CD4-positive, alpha-beta T cell (primary cell): ENCODE results near the gene CABLES2. TPM values are rescaled to one million over a fixed set of nuclear protein-coding genes. Genes with fewer than 3 reads are reported as not detected.

ENCODE experiments used
- ATAC-seq: fragments of 200-7000 bp; cut with Tn5 transposase; one replicate; pipeline ENCODE4 v1.10.0; 2022; ENCODE audit warnings: mild to moderate bottlenecking; ENCODE audit not compliant: poor library complexity
- CTCF ChIA-PET: fragments of 350-600 bp; sonication (Branson Sonifier 250); formaldehyde crosslinking; loops from one replicate; lab custom pipeline; 2021; ENCODE audit warnings: antibody characterized with exemption, inconsistent platforms; lab: Charles Lee
- POLR2A ChIA-PET: fragments of 350-600 bp; sonication (Branson Sonifier 250); formaldehyde crosslinking; loops from one replicate; lab custom pipeline; 2021; ENCODE audit warnings: antibody characterized with exemption, inconsistent platforms; lab: Charles Lee
- DNase-seq, 14 experiments: peaks; one replicate each; pipeline ENCODE4 v3.0.0-alpha.2; 2013 to 2020; ENCODE audit warnings: mixed read lengths in 2 of 14
- H3K27ac ChIP-seq, 2 donors: one replicate each; pipeline versions ENCODE4 v1.5.1 to v1.7.0; 2013; ENCODE audit warnings: low read length in 2 of 2, low read depth in 1 of 2, mild to moderate bottlenecking in 1 of 2
- H3K27me3 ChIP-seq, 2 experiments: 1 replicate in 1 of 2; 2 replicates in 1 of 2; pipeline versions ENCODE4 v1.6.1 to v1.7.0; 2013; ENCODE audit warnings: low read length in 2 of 2, control low read depth in 1 of 2, mild to moderate bottlenecking in 1 of 2, moderate library complexity in 1 of 2; ENCODE audit not compliant: insufficient read depth in 2 of 2, control insufficient read depth in 1 of 2
- H3K36me3 ChIP-seq: one replicate; pipeline ENCODE4 v1.6.1; 2013; ENCODE audit warnings: low read length, control low read depth; ENCODE audit not compliant: insufficient read depth
- H3K4me1 ChIP-seq: one replicate; pipeline ENCODE4 v1.6.1; 2013; ENCODE audit warnings: low read length, control low read depth; ENCODE audit not compliant: insufficient read depth
- H3K4me3 ChIP-seq: one replicate; pipeline ENCODE4 v1.5.1; 2013; ENCODE audit warnings: mild to moderate bottlenecking, low read length, moderate library complexity
- H3K9me3 ChIP-seq, 2 experiments: 1 replicate in 1 of 2; 2 replicates in 1 of 2; pipeline versions ENCODE4 v1.6.1 to v1.7.0; 2013; ENCODE audit warnings: low read length in 2 of 2, mild to moderate bottlenecking in 2 of 2, control low read depth in 1 of 2, moderate library complexity in 1 of 2; ENCODE audit not compliant: control insufficient read depth in 1 of 2, insufficient read depth in 1 of 2
- H3K27ac Mint-ChIP-seq: one replicate; pipeline ENCODE4 v1.8.0; 2020; ENCODE audit warnings: mixed read lengths
- H3K27me3 Mint-ChIP-seq: one replicate; pipeline ENCODE4 v1.8.0; 2021; ENCODE audit warnings: mixed read lengths
- H3K36me3 Mint-ChIP-seq: one replicate; pipeline ENCODE4 v1.8.0; 2021; ENCODE audit warnings: low read depth, mixed read lengths
- H3K4me1 Mint-ChIP-seq: one replicate; pipeline ENCODE4 v1.8.0; 2021; ENCODE audit warnings: low read depth, mixed read lengths
- H3K4me3 Mint-ChIP-seq: one replicate; pipeline ENCODE4 v1.8.0; 2020; ENCODE audit warnings: mild to moderate bottlenecking, mixed read lengths
- H3K9me3 Mint-ChIP-seq: one replicate; pipeline ENCODE4 v1.8.0; 2020; ENCODE audit warnings: mixed read lengths
- CTCF ChIP-seq: fragments of 200-600 bp; IDR thresholded peaks from one replicate; pipeline ENCODE4 v1.8.0; 2022; ENCODE audit warnings: antibody characterized with exemption, mild to moderate bottlenecking
- intact Hi-C, 2 experiments: fragments of 100-400 bp; cut with DNase I in 1 of 2; cut with micrococcal nuclease in 1 of 2; formaldehyde crosslinking; loops; one replicate each; pipeline versions ENCODE4 v1.15.1 to v1.9.0; 2023 to 2025; cut with DNase I, micrococcal nuclease
- total RNA-seq, 174 experiments: library from RNA in 2 of 174; stranded (reverse) in 2 of 174; gene quantifications; one replicate each; pipeline ENCODE4 v1.2.3 and lab custom pipeline; 2021 to 2026

Gene CABLES2
- total RNA-seq, 2 experiments from 2014 or later = 4.4 TPM

- no peak overlapping the region for H3K4me3 ChIP-seq
- no peaks in the 10 kb centered on the region for H3K4me1 Mint-ChIP-seq
- no peak overlapping the region for H3K27ac Mint-ChIP-seq
- CTCF ChIA-PET = no interaction called here
- no peak for ATAC-seq
- no peak overlapping the region for H3K27ac ChIP-seq
- peaks cover 28% of the 10 kb centered on the region for H3K27me3 Mint-ChIP-seq
- TF ChIP-seq CTCF = no peak
- peaks cover 0 to 6% of the 10 kb centered on the region in 2 experiments for H3K9me3 ChIP-seq
- no peaks in the 10 kb centered on the region for H3K36me3 Mint-ChIP-seq
- no peaks in the 10 kb centered on the region for H3K36me3 ChIP-seq
- no peak for DNase-seq
- POLR2A ChIA-PET = no interaction called here
- no peaks in the 10 kb centered on the region for H3K4me1 ChIP-seq
- intact Hi-C loops = no loop called here
- no peaks in the 10 kb centered on the region for H3K9me3 Mint-ChIP-seq
- H3K27me3 ChIP-seq = peaks cover 5 to 8% of the 10 kb centered on the region in 2 experiments
- H3K4me3 Mint-ChIP-seq = no peak overlapping the region
These were observed 23.3 kb upstream of the CABLES2 start for GRCh38 chr20:62430311-62430853.

GRCh38 chr20:62429455-62430310, 22.6 kb upstream of the CABLES2 start:
- H3K4me1 Mint-ChIP-seq = no peaks in the 10 kb centered on the region
- Histone ChIP-seq H3K4me1 (no peaks in the 10 kb centered on the region), H3K27ac (no peak overlapping the region), H3K4me3 (no peak overlapping the region), H3K9me3 (peaks cover 0 to 6% of the 10 kb centered on the region in 2 experiments), H3K36me3 (no peaks in the 10 kb centered on the region), H3K27me3 (peaks cover 7% of the 10 kb centered on the region in 2 experiments)
- DNase-seq (no peak), ATAC-seq (no peak)
- TF ChIP-seq CTCF = no peak
- H3K36me3 Mint-ChIP-seq = no peaks in the 10 kb centered on the region
- CTCF ChIA-PET = no interaction called here
- no peak overlapping the region for H3K4me3 Mint-ChIP-seq
- H3K9me3 Mint-ChIP-seq = no peaks in the 10 kb centered on the region
- intact Hi-C loops = no loop called here
- H3K27ac Mint-ChIP-seq = no peak overlapping the region
- H3K27me3 Mint-ChIP-seq = peaks cover 21% of the 10 kb centered on the region
- POLR2A ChIA-PET = no interaction called here

- Histone ChIP-seq H3K9me3 (peaks cover 0 to 6% of the 10 kb centered on the region in 2 experiments), H3K4me3 (no peak overlapping the region), H3K27ac (no peak overlapping the region), H3K4me1 (no peaks in the 10 kb centered on the region), H3K36me3 (no peaks in the 10 kb centered on the region), H3K27me3 (peaks cover 0 to 8% of the 10 kb centered on the region in 2 experiments)
- Mint-ChIP-seq H3K4me1 (no peaks in the 10 kb centered on the region), H3K4me3 (no peak overlapping the region), H3K36me3 (no peaks in the 10 kb centered on the region), H3K9me3 (no peaks in the 10 kb centered on the region), H3K27ac (no peak overlapping the region), H3K27me3 (peaks cover 10% of the 10 kb centered on the region)
- ChIA-PET POLR2A (no interaction called here), CTCF (no interaction called here)
- intact Hi-C loops = no loop called here
- TF ChIP-seq CTCF = no peak
- DNase-seq = no peak
- ATAC-seq = no peak
These were observed 21.6 kb upstream of the CABLES2 start for GRCh38 chr20:62428396-62429295.
